Measurements from ENCODE around the gene UBE2J1.

GRCh38 chr6:89282749-89283148 is 69.8 kb downstream of the UBE2J1 start:
- TF ChIP-seq, protein P1, sequence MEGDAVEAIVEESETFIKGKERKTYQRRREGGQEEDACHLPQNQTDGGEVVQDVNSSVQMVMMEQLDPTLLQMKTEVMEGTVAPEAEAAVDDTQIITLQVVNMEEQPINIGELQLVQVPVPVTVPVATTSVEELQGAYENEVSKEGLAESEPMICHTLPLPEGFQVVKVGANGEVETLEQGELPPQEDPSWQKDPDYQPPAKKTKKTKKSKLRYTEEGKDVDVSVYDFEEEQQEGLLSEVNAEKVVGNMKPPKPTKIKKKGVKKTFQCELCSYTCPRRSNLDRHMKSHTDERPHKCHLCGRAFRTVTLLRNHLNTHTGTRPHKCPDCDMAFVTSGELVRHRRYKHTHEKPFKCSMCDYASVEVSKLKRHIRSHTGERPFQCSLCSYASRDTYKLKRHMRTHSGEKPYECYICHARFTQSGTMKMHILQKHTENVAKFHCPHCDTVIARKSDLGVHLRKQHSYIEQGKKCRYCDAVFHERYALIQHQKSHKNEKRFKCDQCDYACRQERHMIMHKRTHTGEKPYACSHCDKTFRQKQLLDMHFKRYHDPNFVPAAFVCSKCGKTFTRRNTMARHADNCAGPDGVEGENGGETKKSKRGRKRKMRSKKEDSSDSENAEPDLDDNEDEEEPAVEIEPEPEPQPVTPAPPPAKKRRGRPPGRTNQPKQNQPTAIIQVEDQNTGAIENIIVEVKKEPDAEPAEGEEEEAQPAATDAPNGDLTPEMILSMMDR (conservative IDR thresholded peaks at IDR 0.05 in 1 of 2, IDR thresholded peaks at IDR 0.05 in 1 of 2; ENCODE audit: low read depth in 1 of 2, low read length in 2 of 2), result no peak
- no peak for TF ChIP-seq EZH2 (IDR thresholded peaks at IDR 0.05; ENCODE audit: low read length, missing control alignments)

Measured in fibroblast of lung (primary cell).